ENCODE data around the gene WLS. TPM values are rescaled to one million over a fixed set of nuclear protein-coding genes. Genes with fewer than 3 reads are reported as not detected.
A peak's percentile ranks its signal among the peaks of the same experiment; 100 is the strongest.

The WLS gene
- total and polyA plus RNA-seq, 12 donors = 31.7 to 123 (median 101) TPM

GRCh38 chr1:68142036-68142435 lies 90.3 kb downstream of the WLS start:
- WGBS, 2 donors = 37 to 53% methylated on average over 5 of the region's 5 CpGs
- Histone ChIP-seq H3K27ac (peak overlapping the region in 9 of 10 donors; percentile 10 to 65 (median 41)), H3K9me3 (no peaks in the 10 kb centered on the region), H3K36me3 (peaks cover 0 to 82% (median 9%) of the 10 kb centered on the region in 9 donors), H3K27me3 (no peaks in the 10 kb centered on the region), H3K4me1 (peaks cover 5 to 30% (median 15%) of the 10 kb centered on the region in 9 donors), H3K4me3 (no peak overlapping the region)
- no peak for TF ChIP-seq CTCF (IDR thresholded peaks at IDR 0.05)
- ATAC-seq = peak in 5 of 8 donors; percentile 55 to 76 (median 69)
- intact Hi-C loops (cut with DNase I) = loop anchor here in 4 of 10 donors (5.0 to 10.0 kb wide), 4 partner anchors 75 to 93 kb away; partner anchors contain the start of gene WLS (in 3 of the 4)
- DNase-seq = peak in 1 of 2 donors; percentile 17

GRCh38 chr1:68141071-68142021 lies 91.0 kb downstream of the WLS start:
- ATAC-seq (peak; percentile 31 to 53 (median 47)), DNase-seq (no peak)
- no peak for TF ChIP-seq CTCF (IDR thresholded peaks at IDR 0.05)
- Histone ChIP-seq H3K36me3 (peaks cover 0 to 84% (median 11%) of the 10 kb centered on the region in 9 donors), H3K27ac (peak overlapping the region in 9 of 10 donors; percentile 10 to 65 (median 41)), H3K9me3 (no peaks in the 10 kb centered on the region), H3K27me3 (no peaks in the 10 kb centered on the region), H3K4me1 (peaks cover 5 to 30% (median 15%) of the 10 kb centered on the region in 9 donors), H3K4me3 (no peak overlapping the region)
- intact Hi-C loops (cut with DNase I) = loop anchor here in 4 of 10 donors (5.0 to 10.0 kb wide), 4 partner anchors 76 to 93 kb away; partner anchors contain the start of gene WLS (in 3 of the 4)
- WGBS, 2 donors = 42 to 51% methylated on average over 15 of the region's 15 CpGs

GRCh38 chr1:68140536-68140935 lies 91.8 kb downstream of the WLS start:
- peak in 1 of 8 donors; percentile 31 for ATAC-seq
- no peaks in the 10 kb centered on the region for H3K27me3 ChIP-seq

More at GRCh38 chr1:68140536-68140935, 91.8 kb downstream of the WLS start:
- no peak for TF ChIP-seq CTCF (IDR thresholded peaks at IDR 0.05)
- Histone ChIP-seq H3K4me1 (peaks cover 5 to 25% (median 15%) of the 10 kb centered on the region in 9 donors), H3K9me3 (no peaks in the 10 kb centered on the region), H3K4me3 (no peak overlapping the region), H3K36me3 (peaks cover 0 to 84% (median 11%) of the 10 kb centered on the region in 9 donors), H3K27ac (peak overlapping the region in 2 of 10 donors; percentile 41 to 65)
- DNase-seq = no peak
- 48 to 58% methylated on average over 4 of the region's 4 CpGs for WGBS, 2 donors
- intact Hi-C loops (cut with DNase I) = loop anchor here in 4 of 10 donors (5.0 to 10.0 kb wide), 4 partner anchors 77 to 94 kb away; partner anchors contain the start of gene WLS (in 3 of the 4)
